ENCODE measurements around the gene SORCS3. TPM values are rescaled to one million over a fixed set of nuclear protein-coding genes. Genes with fewer than 3 reads are reported as not detected.

SORCS3 gene
- total RNA-seq, 1 experiment from 2014 or later = not detected

DNA sequence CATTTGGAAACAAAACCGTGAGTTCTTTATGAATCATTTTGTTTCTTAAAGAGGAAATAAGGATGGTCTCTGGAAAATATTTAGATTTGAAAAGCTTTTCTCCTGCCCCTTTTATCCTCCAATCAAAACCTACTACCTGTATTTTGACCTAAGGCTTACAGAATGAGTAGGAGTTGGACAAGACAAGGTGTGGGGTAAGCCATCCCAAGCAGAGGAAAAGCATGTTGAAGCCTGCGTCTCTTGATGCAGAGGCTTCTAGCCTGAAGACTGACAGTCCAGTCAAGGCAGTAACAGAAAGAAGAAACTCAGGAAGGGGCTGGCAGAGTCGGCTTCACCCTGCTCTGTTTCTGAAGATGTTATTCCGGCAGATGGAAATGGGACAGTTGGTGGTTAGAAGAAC is 551.1 kb downstream of the SORCS3 start:
- H3K4me3 ChIP-seq (replicated peaks in 1 of 2; ENCODE audit: low read depth in 1 of 2, low read length in 2 of 2) = no peak overlapping the region
- no peak overlapping the region for H3K27ac ChIP-seq (ENCODE audit: low read depth, low read length)
- H3K9ac ChIP-seq (ENCODE audit: low read length) = no peak overlapping the region
- no peak overlapping the region for H2AFZ ChIP-seq (ENCODE audit: low read depth, low read length, poor library complexity, severe bottlenecking)
- no peak overlapping the region for H3K4me2 ChIP-seq (ENCODE audit: low read length)
- H3K27me3 ChIP-seq (ENCODE audit: insufficient read depth, low read length) = no peaks in the 10 kb centered on the region
- no peaks in the 10 kb centered on the region for H4K20me1 ChIP-seq (ENCODE audit: insufficient read depth)
- H3K36me3 ChIP-seq (ENCODE audit: control insufficient read depth in 1 of 2, insufficient read depth in 2 of 2, low read length in 2 of 2) = no peaks in the 10 kb centered on the region
- ChIA-PET POLR2A (no interaction called here), CTCF (no interaction called here), RAD21 (ENCODE audit: low non-redundant PET in 1 of 2, low total read pairs in 2 of 2, uncharacterized antibody in 2 of 2, unreplicated experiment in 2 of 2) (no interaction called here)
- no TSS peak for BruUV-seq (replicated peaks)
- DNase-seq (ENCODE audit: low read depth, low spot score) = no peak
- no peaks in the 10 kb centered on the region for H3K4me1 ChIP-seq (ENCODE audit: control insufficient read depth in 1 of 2, insufficient read depth in 2 of 2, low read length in 2 of 2)
- H3K79me2 ChIP-seq (ENCODE audit: insufficient read depth, low read length) = no peaks in the 10 kb centered on the region
- intact Hi-C loops (cut with micrococcal nuclease) = no loop called here
- TF ChIP-seq ATF3 (IDR thresholded peaks at IDR 0.05) (no peak), EZH2 (IDR thresholded peaks at IDR 0.05) (no peak), CEBPB (IDR thresholded peaks at IDR 0.05; ENCODE audit: low read depth) (no peak), POLR2A (IDR thresholded peaks at IDR 0.05; ENCODE audit: borderline replicate concordance, extremely low read depth, insufficient read depth, insufficient read length) (no peak), YY1 (IDR thresholded peaks at IDR 0.05; ENCODE audit: extremely low read depth, insufficient replicate concordance, low read depth, low read length) (no peak), ZFX (IDR thresholded peaks at IDR 0.05) (no peak)
- TF ChIP-seq, protein P1, sequence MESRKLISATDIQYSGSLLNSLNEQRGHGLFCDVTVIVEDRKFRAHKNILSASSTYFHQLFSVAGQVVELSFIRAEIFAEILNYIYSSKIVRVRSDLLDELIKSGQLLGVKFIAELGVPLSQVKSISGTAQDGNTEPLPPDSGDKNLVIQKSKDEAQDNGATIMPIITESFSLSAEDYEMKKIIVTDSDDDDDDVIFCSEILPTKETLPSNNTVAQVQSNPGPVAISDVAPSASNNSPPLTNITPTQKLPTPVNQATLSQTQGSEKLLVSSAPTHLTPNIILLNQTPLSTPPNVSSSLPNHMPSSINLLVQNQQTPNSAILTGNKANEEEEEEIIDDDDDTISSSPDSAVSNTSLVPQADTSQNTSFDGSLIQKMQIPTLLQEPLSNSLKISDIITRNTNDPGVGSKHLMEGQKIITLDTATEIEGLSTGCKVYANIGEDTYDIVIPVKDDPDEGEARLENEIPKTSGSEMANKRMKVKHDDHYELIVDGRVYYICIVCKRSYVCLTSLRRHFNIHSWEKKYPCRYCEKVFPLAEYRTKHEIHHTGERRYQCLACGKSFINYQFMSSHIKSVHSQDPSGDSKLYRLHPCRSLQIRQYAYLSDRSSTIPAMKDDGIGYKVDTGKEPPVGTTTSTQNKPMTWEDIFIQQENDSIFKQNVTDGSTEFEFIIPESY (IDR thresholded peaks at IDR 0.05; ENCODE audit: extremely low read depth, insufficient replicate concordance, low read length) = no peak
- ATAC-seq = no peak
- no peaks in the 10 kb centered on the region for H3K9me2 ChIP-seq (ENCODE audit: insufficient read depth)
- peaks cover 0 to 4% of the 10 kb centered on the region in 2 experiments; a peak in 1 of 4 replicates for H3K9me3 ChIP-seq (ENCODE audit: control insufficient read depth in 1 of 2, insufficient read depth in 1 of 2, low read depth in 1 of 2, low read length in 2 of 2)

DNA sequence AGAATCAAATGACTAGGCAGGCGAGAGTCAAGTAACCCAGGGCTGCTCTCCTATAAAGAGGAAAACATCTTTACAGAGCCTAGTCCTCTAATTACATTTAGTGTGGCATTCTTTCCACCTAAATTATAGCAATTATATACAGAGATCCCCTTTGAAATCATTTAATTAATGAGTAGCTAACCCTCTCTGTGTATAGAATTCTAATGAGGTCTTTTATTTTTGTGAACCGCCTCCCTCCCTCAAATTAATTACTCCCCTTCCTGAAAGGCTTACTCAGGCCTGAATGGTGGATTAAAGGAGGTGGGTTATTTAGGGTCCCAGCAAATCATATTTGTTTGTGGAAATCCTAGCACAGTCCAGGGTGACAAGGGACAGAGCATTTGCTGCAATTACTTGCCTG is 551.8 kb downstream of the SORCS3 start:
- H4K20me1 ChIP-seq (ENCODE audit: insufficient read depth) = no peaks in the 10 kb centered on the region
- DNase-seq (ENCODE audit: low read depth, low spot score) = no peak
- no peak for ATAC-seq
- no peaks in the 10 kb centered on the region for H3K27me3 ChIP-seq (ENCODE audit: insufficient read depth, low read length)
- no peak overlapping the region for H3K4me3 ChIP-seq (replicated peaks in 1 of 2; ENCODE audit: low read depth in 1 of 2, low read length in 2 of 2)
- H3K9me3 ChIP-seq (ENCODE audit: control insufficient read depth in 1 of 2, insufficient read depth in 1 of 2, low read depth in 1 of 2, low read length in 2 of 2) = 0 out of 4 replicates have a peak, but pooled peaks cover 0 to 4% of the 10 kb centered on the region in 2 experiments
- ChIA-PET CTCF (no interaction called here), RAD21 (ENCODE audit: low non-redundant PET in 1 of 2, low total read pairs in 2 of 2, uncharacterized antibody in 2 of 2, unreplicated experiment in 2 of 2) (no interaction called here), POLR2A (no interaction called here)
- H3K79me2 ChIP-seq (ENCODE audit: insufficient read depth, low read length) = no peaks in the 10 kb centered on the region
- no peak overlapping the region for H2AFZ ChIP-seq (ENCODE audit: low read depth, low read length, poor library complexity, severe bottlenecking)
- no peak overlapping the region for H3K9ac ChIP-seq (ENCODE audit: low read length)
- intact Hi-C loops (cut with micrococcal nuclease) = no loop called here
- H3K27ac ChIP-seq (ENCODE audit: low read depth, low read length) = no peak overlapping the region
- H3K36me3 ChIP-seq (ENCODE audit: control insufficient read depth in 1 of 2, insufficient read depth in 2 of 2, low read length in 2 of 2) = no peaks in the 10 kb centered on the region
- H3K9me2 ChIP-seq (ENCODE audit: insufficient read depth) = no peaks in the 10 kb centered on the region
- BruUV-seq (replicated peaks) = no TSS peak
- no peak overlapping the region for H3K4me2 ChIP-seq (ENCODE audit: low read length)
- H3K4me1 ChIP-seq (ENCODE audit: control insufficient read depth in 1 of 2, insufficient read depth in 2 of 2, low read length in 2 of 2) = no peaks in the 10 kb centered on the region
- TF ChIP-seq CTCF (IDR thresholded peaks at IDR 0.05 in 2 of 3, conservative IDR thresholded peaks at IDR 0.05 in 1 of 3; ENCODE audit: borderline replicate concordance in 1 of 3, insufficient read depth in 1 of 3, low read depth in 2 of 3, low read length in 2 of 3) = no peak
- no peak for TF ChIP-seq MAX (IDR thresholded peaks at IDR 0.05)
- no peak for TF ChIP-seq EZH2 (IDR thresholded peaks at IDR 0.05)
- TF ChIP-seq ZNF274 (IDR thresholded peaks at IDR 0.05; ENCODE audit: low read depth, low read length) = no peak
- no peak for TF ChIP-seq EGR1 (IDR thresholded peaks at IDR 0.05; ENCODE audit: low read depth)
- TF ChIP-seq, protein P1 (IDR thresholded peaks at IDR 0.05; ENCODE audit: extremely low read depth, insufficient replicate concordance, low read length) = no peak
- TF ChIP-seq EZH2phosphoT487 (IDR thresholded peaks at IDR 0.05; ENCODE audit: borderline replicate concordance) = no peak
- no peak for TF ChIP-seq POLR2A (IDR thresholded peaks at IDR 0.05; ENCODE audit: borderline replicate concordance, extremely low read depth, insufficient read depth, insufficient read length)
- TF ChIP-seq TCF7L2 (IDR thresholded peaks at IDR 0.05; ENCODE audit: borderline replicate concordance, extremely low read depth, insufficient read depth, insufficient read length) = no peak
